ENCODE results near the gene CCDC137.
A peak's percentile ranks its signal among the peaks of the same experiment; 100 is the strongest.
"Not testable (repeated sequence)": the region's sequence is repeated elsewhere in the genome, so short reads cannot be mapped to it uniquely, and the experiment has no call there.

Gene CCDC137

GRCh38 chr17:81672504-81672903 is 6.0 kb downstream of the CCDC137 start:
- no peak overlapping the region for H3K4me3 ChIP-seq (ENCODE audit: low read depth, low read length)
- CTCF ChIA-PET: interaction anchor here (0.6 to 0.9 kb wide), 2 partner anchors 11 to 14 kb away, joined by 3 to 7 read pairs; partner anchors contain the start of genes ARL16 and HGS
- H3K9me3 ChIP-seq (ENCODE audit: control insufficient read depth, insufficient read depth, low read depth, low read length): no peaks in the 10 kb centered on the region
- H3K27ac ChIP-seq (ENCODE audit: extremely low read depth, low read depth, low read length): no peak overlapping the region
- H3K36me3 ChIP-seq (ENCODE audit: control insufficient read depth in 2 of 2, insufficient read depth in 1 of 2, low read length in 2 of 2): peaks cover 47 to 76% of the 10 kb centered on the region in 2 experiments; a peak in 2 of 3 replicates
- POLR2A ChIA-PET: interaction anchor here (0.6 to 3.0 kb wide), 3 partner anchors 10 to 38 kb away, joined by 3 to 16 read pairs (median 3); partner anchors contain the start of genes ARL16 and HGS
- peaks cover 4% of the 10 kb centered on the region; the same call in 1 of the 2 replicates for H3K4me1 ChIP-seq (ENCODE audit: control insufficient read depth, insufficient read depth, low read length)
- no peak for TF ChIP-seq ZNF473 (tag by site-specific recombination; IDR thresholded peaks at IDR 0.05)

DNA sequence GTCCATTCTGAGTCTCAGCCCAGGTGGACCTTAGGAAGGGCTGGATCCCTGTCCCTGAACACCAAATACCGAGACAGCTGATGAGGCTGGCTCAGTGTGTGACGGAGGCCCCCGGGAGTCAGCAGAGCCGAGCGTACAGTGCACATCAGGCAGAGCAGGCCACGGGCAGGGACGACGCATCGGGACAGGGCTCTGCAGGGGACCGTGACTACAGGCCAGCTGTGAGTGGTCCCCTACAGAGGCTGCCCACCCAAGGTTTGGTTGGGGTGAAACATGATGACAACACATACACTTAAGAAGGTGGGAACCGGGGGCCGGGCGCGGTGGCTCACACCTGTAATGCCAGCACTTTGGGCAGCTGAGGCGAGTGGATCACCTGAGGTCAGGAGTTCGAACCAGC is 6.4 kb downstream of the CCDC137 start:
- ChIA-PET POLR2A (interaction anchor here (0.6 to 3.0 kb wide), 3 partner anchors 10 to 39 kb away, joined by 3 to 16 read pairs (median 3); partner anchors contain the start of genes ARL16 and HGS), CTCF (interaction anchor here (0.6 to 0.9 kb wide), 2 partner anchors 11 to 15 kb away, joined by 3 to 7 read pairs; partner anchors contain the start of genes ARL16 and HGS)
- Histone ChIP-seq H3K27ac (ENCODE audit: extremely low read depth, low read depth, low read length) (no peak overlapping the region), H3K4me3 (ENCODE audit: low read depth, low read length) (no peak overlapping the region), H3K36me3 (ENCODE audit: control insufficient read depth in 2 of 2, insufficient read depth in 1 of 2, low read length in 2 of 2) (peaks cover 47 to 72% of the 10 kb centered on the region in 2 experiments; a peak in 2 of 3 replicates), H3K9me3 (ENCODE audit: control insufficient read depth, insufficient read depth, low read depth, low read length) (no peaks in the 10 kb centered on the region), H3K4me1 (ENCODE audit: control insufficient read depth, insufficient read depth, low read length) (no peaks in the 10 kb centered on the region)
- TF ChIP-seq PRDM2 (tag by site-specific recombination; IDR thresholded peaks at IDR 0.05; ENCODE audit: borderline replicate concordance) (no peak), GLIS1 (tag by site-specific recombination; IDR thresholded peaks at IDR 0.05) (peak; percentile 90), ZNF514 (tag by site-specific recombination; IDR thresholded peaks at IDR 0.05) (no peak), ZEB2 (tag by site-specific recombination; IDR thresholded peaks at IDR 0.05) (no peak)

- CTCF ChIA-PET: interaction anchor here (0.7 kb wide), 1 partner anchor 82 kb away, joined by 3 read pairs; no protein-coding TSS in a partner anchor
- H3K4me3 ChIP-seq (ENCODE audit: low read depth, low read length): no peak overlapping the region
- TF ChIP-seq ZFHX2 (tag by site-specific recombination; conservative IDR thresholded peaks at IDR 0.05): 0 out of 2 replicates have a peak, but pooled peaks have one; percentile 24
- TF ChIP-seq ZNF146 (tag by site-specific recombination; IDR thresholded peaks at IDR 0.05): no peak
- H3K4me1 ChIP-seq (ENCODE audit: control insufficient read depth, insufficient read depth, low read length): no peaks in the 10 kb centered on the region
- no peaks in the 10 kb centered on the region for H3K9me3 ChIP-seq (ENCODE audit: control insufficient read depth, insufficient read depth, low read depth, low read length)
- H3K27ac ChIP-seq (ENCODE audit: extremely low read depth, low read depth, low read length): peak overlapping the region; percentile 31; the same call in 1 of the 2 replicates
- POLR2A ChIA-PET: interaction anchor here (2.7 to 3.0 kb wide), 2 partner anchors 9 to 11 kb away, joined by 16 to 18 read pairs; partner anchors contain the start of genes ARL16 and HGS
- H3K36me3 ChIP-seq (ENCODE audit: control insufficient read depth in 2 of 2, insufficient read depth in 1 of 2, low read length in 2 of 2): peaks cover 40 to 64% of the 10 kb centered on the region in 2 experiments; a peak in 2 of 3 replicates
Measured at GRCh38 chr17:81673561-81674258, 7.2 kb downstream of the CCDC137 start.

DNA sequence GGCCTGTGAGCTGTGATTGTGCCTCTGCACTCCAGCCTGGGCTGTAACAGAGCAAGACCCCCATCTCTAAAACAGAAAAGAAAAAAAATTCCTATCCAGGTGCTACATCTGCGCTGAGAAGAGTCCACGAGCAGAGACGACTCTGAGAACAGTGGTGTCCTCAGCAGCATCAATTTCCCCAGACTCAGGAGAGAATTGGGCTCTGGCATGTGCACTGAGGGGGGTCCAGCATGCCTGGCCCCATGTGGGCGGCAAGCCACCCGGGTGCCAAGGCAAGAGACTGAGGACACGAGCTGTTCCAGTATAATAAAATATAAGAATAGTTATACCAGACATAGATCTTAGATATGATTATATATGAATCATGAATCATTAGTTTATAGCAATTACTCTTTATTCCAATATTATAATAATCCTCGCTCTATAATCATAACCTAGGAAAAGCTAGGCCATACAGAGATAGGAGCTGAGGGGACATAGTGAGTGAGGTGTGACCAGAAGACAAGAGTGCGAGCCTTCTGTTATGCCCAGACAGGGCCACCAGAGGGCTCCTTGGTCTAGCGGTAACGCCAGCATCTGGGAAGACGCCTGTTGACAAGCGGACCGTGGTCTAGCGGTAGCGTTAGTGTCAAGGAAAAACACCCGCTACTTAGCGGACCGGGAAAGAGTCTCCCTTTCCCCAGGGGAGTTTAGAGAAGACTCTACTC is 9.1 kb downstream of the CCDC137 start:
- POLR2A ChIA-PET: interaction anchor here (0.6 to 2.7 kb wide), 7 partner anchors 9 to 76 kb away, joined by 3 to 18 read pairs (median 3); partner anchors contain the start of genes ARL16, HGS, MRPL12 and NPLOC4
- not testable (repeated sequence) for H3K4me1 ChIP-seq (ENCODE audit: control insufficient read depth, insufficient read depth, low read length); H3K4me3 ChIP-seq (ENCODE audit: low read depth, low read length); H3K9me3 ChIP-seq (ENCODE audit: control insufficient read depth, insufficient read depth, low read depth, low read length); H3K27ac ChIP-seq (ENCODE audit: extremely low read depth, low read depth, low read length)
- TF ChIP-seq, protein P1, sequence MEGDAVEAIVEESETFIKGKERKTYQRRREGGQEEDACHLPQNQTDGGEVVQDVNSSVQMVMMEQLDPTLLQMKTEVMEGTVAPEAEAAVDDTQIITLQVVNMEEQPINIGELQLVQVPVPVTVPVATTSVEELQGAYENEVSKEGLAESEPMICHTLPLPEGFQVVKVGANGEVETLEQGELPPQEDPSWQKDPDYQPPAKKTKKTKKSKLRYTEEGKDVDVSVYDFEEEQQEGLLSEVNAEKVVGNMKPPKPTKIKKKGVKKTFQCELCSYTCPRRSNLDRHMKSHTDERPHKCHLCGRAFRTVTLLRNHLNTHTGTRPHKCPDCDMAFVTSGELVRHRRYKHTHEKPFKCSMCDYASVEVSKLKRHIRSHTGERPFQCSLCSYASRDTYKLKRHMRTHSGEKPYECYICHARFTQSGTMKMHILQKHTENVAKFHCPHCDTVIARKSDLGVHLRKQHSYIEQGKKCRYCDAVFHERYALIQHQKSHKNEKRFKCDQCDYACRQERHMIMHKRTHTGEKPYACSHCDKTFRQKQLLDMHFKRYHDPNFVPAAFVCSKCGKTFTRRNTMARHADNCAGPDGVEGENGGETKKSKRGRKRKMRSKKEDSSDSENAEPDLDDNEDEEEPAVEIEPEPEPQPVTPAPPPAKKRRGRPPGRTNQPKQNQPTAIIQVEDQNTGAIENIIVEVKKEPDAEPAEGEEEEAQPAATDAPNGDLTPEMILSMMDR (tag by site-specific recombination; IDR thresholded peaks at IDR 0.05): peak; percentile 73
- peak; percentile 97 for TF ChIP-seq SCRT2 (tag by site-specific recombination; IDR thresholded peaks at IDR 0.05)
- 0 out of 2 replicates have a peak, but pooled peaks have one; percentile 30 for TF ChIP-seq ZBTB8A (tag by site-specific recombination; IDR thresholded peaks at IDR 0.05)
- TF ChIP-seq ZNF654 (tag by site-specific recombination; IDR thresholded peaks at IDR 0.05; ENCODE audit: low read depth): peak; percentile 71
- TF ChIP-seq GLIS1 (tag by site-specific recombination; IDR thresholded peaks at IDR 0.05): 0 out of 2 replicates have a peak, but pooled peaks have one; percentile 10
- TF ChIP-seq ZEB2 (tag by site-specific recombination; IDR thresholded peaks at IDR 0.05): peak; percentile 41; the same call in 1 of the 2 replicates
- peak; percentile 92; the same call in 1 of the 2 replicates for TF ChIP-seq SCRT1 (tag by site-specific recombination; IDR thresholded peaks at IDR 0.05; ENCODE audit: borderline replicate concordance)
- TF ChIP-seq IKZF3 (tag by site-specific recombination; IDR thresholded peaks at IDR 0.05): peak; percentile 56; the same call in 1 of the 2 replicates
- peak; percentile 72; the same call in 1 of the 2 replicates for TF ChIP-seq ZNF2 (tag by site-specific recombination; IDR thresholded peaks at IDR 0.05)
- TF ChIP-seq GLIS2 (tag by site-specific recombination; IDR thresholded peaks at IDR 0.05): peak; percentile 51; the same call in 1 of the 2 replicates
- H3K36me3 ChIP-seq (ENCODE audit: control insufficient read depth in 2 of 2, insufficient read depth in 1 of 2, low read length in 2 of 2): peaks cover 24 to 50% of the 10 kb centered on the region in 2 experiments; a peak in 2 of 3 replicates
- CTCF ChIA-PET: interaction anchor here (0.7 to 2.6 kb wide), 11 partner anchors 9 to 360 kb away, joined by 3 to 9 read pairs (median 6); partner anchors contain the start of genes ARL16, HGS, MRPL12 and SLC25A10

Measured in HEK293 (cell line).